Measurements from ENCODE around the gene RIPOR3. TPM values are rescaled to one million over a fixed set of nuclear protein-coding genes. Genes with fewer than 3 reads are reported as not detected.
"Not testable (repeated sequence)": the region's sequence is repeated elsewhere in the genome, so short reads cannot be mapped to it uniquely, and the experiment has no call there.

Gene RIPOR3
- total RNA-seq, 1 donor from 2014 or later: not detected

DNA sequence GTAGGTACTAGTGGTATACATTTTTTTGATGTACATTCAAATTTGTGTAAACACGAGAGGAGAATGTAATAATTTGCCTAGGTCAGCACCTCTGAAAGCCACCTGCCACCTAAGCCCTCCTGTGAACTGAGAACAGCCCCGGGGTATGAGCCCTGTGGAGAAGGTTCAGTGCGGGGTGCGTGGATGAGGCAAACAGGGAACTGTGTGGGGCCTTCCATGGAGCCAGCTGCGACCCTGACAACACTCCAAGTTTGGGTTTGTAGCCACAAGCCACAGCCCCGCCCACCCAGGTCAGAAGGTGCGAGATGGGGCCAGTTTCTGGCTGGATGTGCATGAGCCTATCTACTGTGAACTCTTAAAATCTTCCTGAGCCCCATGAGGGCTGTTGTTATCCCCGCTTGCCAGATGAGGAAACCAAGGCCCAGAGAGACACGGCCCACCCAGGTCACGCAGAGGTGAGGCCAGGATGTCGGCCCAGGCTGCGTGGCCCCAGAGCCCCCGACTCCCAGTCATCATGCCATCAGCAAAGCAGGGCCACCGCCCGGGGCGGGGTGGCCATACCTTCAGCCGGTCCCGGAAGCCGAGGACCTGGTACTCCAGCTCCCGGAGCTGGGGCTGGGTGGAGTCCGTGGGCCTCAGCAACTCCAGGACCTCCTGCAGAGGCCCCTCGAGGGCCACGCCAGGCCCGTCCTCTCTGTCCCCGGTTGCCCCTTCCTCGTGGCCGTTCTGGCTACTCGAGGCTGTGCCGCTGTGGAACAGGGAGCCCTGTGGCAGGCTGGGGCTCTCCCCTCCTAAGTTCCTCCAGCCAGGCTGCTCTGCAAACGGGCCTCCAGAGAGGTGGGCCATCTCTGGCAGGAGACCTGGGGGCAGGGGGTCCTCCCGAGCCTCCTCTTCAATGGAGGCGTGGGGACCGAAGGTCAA is 89.6 kb downstream of the RIPOR3 start:
- Mint-ChIP-seq H3K4me1 (ENCODE audit: low read depth) (no peaks in the 10 kb centered on the region), H3K9me3 (no peaks in the 10 kb centered on the region), H3K27ac (no peak overlapping the region), H3K4me3 (no peak overlapping the region), H3K27me3 (ENCODE audit: insufficient read depth) (peaks cover 3% of the 10 kb centered on the region), H3K36me3 (ENCODE audit: low read depth) (no peaks in the 10 kb centered on the region)
- intact Hi-C loops (cut with micrococcal nuclease): no loop called here
- DNase-seq (ENCODE audit: low spot score): no peak

DNA sequence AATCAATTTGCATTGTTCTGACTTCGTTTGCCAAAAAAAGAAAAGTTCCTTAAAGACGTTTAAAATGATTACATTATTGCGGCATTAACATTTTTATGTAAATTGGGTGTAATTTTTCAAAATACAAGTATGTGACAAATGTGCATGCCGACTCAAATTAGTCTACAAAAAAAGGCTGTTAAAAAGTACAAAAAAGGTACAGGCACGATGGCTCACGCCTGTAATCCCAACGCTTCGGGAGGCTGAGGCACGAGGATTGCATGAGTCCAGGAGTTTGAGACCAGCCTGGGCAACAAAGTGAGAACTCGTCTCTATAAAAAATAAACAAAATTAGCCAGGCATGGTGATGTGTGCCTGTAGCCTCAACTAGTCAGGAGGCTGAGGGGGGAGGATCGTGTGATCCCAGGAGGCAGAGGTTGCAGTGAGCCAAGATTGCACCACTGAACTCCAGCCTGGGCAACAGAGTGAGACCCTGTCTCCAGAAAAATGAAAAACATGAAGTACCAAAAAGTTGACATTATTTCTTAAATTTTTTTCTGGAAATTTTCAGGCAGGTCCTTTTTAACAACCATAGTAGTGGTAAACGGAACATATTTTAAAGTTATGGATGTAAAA is 91.0 kb downstream of the RIPOR3 start:
- Mint-ChIP-seq H3K4me3 (no peak overlapping the region), H3K9me3 (no peaks in the 10 kb centered on the region), H3K27me3 (ENCODE audit: insufficient read depth) (peaks cover 3% of the 10 kb centered on the region), H3K4me1 (ENCODE audit: low read depth) (no peaks in the 10 kb centered on the region), H3K27ac (no peak overlapping the region), H3K36me3 (ENCODE audit: low read depth) (no peaks in the 10 kb centered on the region)
- intact Hi-C loops (cut with micrococcal nuclease): no loop called here
- DNase-seq (ENCODE audit: low spot score): no peak

DNA sequence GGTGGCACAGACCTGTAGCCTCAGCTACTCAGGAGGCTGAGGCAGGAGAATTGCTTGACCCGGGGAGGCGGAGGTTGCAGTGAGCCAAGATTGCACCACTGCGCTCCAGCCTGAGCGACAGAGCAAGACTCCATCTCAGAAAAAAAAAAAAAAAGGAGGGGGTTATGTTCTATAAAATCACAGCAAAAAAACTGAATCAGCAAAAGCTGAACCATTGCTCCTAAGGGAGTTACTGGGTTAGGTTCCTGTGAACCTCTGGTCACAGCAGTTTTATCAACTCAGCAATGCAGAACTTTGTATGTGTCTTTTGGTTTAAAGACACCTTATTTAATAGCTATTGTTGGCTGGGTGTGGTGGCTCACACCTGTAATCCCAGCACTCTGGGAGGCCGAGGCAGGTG is 92.6 kb downstream of the RIPOR3 start:
- H3K9me3 Mint-ChIP-seq; H3K27ac Mint-ChIP-seq; intact Hi-C loops (cut with micrococcal nuclease); H3K36me3 Mint-ChIP-seq (ENCODE audit: low read depth); H3K4me3 Mint-ChIP-seq; H3K4me1 Mint-ChIP-seq (ENCODE audit: low read depth); DNase-seq (ENCODE audit: low spot score); H3K27me3 Mint-ChIP-seq (ENCODE audit: insufficient read depth): not testable (repeated sequence)

DNA sequence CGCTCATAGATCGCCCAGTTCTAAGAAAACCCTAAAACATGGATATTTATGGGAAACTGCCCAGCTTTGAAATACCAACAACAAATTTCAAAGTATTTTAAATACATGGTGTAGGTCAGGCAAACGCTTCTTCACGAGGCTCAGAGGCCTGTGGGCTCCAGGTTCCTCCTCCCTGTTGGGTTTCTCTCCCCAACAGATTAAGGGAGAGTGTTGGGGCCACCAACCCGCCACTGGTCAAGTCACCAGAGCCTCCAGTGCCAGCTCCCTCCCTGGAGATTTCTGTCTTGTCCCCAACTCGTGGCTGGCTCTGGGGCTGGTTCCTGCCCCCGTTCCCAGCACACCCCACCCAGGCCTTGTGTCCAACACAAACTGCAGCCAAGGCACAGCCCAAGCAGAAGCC is 93.3 kb downstream of the RIPOR3 start:
- intact Hi-C loops (cut with micrococcal nuclease): no loop called here
- no peak for DNase-seq (ENCODE audit: low spot score)
- Mint-ChIP-seq H3K36me3 (ENCODE audit: low read depth) (no peaks in the 10 kb centered on the region), H3K9me3 (no peaks in the 10 kb centered on the region), H3K27ac (no peak overlapping the region), H3K27me3 (ENCODE audit: insufficient read depth) (peaks cover 3% of the 10 kb centered on the region), H3K4me1 (ENCODE audit: low read depth) (no peaks in the 10 kb centered on the region), H3K4me3 (no peak overlapping the region)

DNA sequence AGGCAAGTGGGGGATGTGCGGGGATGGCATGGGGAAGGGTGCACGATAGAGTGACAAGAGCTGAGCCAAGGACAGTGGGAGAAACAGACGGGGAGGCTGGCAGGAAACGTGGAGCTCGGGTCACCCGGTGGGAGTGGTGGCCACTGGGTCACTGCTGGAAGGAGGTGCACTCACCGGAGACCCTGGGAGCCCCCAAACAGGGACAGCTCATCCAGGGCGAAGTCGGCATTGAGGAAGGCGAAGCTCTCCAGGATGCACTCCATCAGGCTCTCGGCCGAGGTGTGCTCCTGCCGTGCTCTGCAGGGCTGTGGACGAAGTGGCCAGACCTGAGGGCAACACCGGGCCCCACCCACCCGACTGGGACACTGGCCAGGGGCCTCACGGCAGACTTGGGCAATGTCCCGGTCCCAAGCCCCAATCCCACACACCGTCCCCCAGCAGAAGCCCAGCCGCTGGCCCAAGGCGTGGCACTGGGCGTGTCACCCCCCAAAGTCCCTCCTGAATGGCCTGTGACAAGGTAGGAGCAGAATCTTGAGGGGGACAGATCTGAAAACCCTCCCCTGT is 93.9 kb downstream of the RIPOR3 start:
- DNase-seq (ENCODE audit: low spot score): no peak
- Mint-ChIP-seq H3K27ac (no peak overlapping the region), H3K9me3 (no peaks in the 10 kb centered on the region)

DNA sequence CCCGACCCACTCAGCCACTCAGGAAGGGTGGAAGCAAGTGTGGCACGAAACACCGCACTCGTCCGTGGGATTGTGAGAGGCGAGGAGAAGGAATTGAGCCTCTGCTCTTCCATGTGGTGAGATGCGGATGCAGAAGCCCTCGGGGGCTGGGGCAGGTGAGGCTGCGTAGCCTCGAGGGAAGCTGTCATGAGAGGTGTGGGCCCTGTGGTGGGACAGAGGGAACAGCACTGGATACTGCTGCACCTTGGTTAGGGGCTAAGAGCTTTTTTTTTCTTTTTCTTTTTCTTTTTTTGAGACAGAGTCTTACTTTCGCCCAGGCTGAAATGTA is 94.7 kb downstream of the RIPOR3 start:
- Mint-ChIP-seq H3K27me3 (ENCODE audit: insufficient read depth) (peaks cover 3% of the 10 kb centered on the region), H3K4me1 (ENCODE audit: low read depth) (no peaks in the 10 kb centered on the region), H3K9me3 (no peaks in the 10 kb centered on the region), H3K4me3 (no peak overlapping the region), H3K36me3 (ENCODE audit: low read depth) (no peaks in the 10 kb centered on the region), H3K27ac (no peak overlapping the region)
- no peak for DNase-seq (ENCODE audit: low spot score)
- intact Hi-C loops (cut with micrococcal nuclease): no loop called here

More for the DNA sequence above, 93.9 kb downstream of the RIPOR3 start:
- Mint-ChIP-seq H3K36me3 (ENCODE audit: low read depth) (no peaks in the 10 kb centered on the region), H3K27me3 (ENCODE audit: insufficient read depth) (peaks cover 3% of the 10 kb centered on the region), H3K4me3 (no peak overlapping the region), H3K4me1 (ENCODE audit: low read depth) (no peaks in the 10 kb centered on the region)
- intact Hi-C loops (cut with micrococcal nuclease): no loop called here

DNA sequence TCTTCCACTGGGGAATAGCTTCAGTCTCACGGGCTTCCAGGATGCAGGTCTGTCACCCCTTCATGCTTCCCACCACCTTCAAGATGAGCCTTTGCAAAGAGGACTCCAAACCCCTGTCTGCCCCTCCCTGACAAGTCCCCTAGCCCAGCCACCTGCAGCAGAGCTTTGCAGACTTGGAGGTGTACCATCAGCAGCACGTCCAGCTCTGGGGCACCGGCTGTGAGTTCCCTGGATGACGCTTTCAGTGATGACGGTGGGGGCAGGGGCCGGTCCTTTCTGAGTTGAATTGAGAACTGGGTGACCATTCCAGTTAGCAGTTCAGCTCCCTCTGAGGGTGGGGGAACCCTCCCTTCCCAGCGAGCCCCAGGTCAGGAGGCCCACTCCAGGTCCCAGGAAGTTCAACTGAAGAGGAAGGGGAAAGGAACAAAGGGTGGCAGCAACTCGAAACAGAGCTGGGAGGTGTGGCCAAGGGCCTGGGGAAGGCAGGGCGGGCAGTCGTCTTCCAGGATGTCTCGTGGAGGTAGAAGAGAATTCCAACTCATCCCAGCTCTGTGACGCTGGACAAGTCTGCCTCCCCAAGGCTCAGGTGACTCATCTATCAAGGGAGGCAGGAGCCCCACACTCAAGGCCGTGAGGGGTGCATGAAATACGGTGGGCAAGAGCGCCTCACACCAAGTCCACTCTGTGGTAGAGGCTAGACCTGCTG is 95.2 kb downstream of the RIPOR3 start:
- H3K36me3 Mint-ChIP-seq (ENCODE audit: low read depth): no peaks in the 10 kb centered on the region
- no peaks in the 10 kb centered on the region for H3K9me3 Mint-ChIP-seq
- H3K4me1 Mint-ChIP-seq (ENCODE audit: low read depth): no peaks in the 10 kb centered on the region
- no peak overlapping the region for H3K27ac Mint-ChIP-seq
- H3K27me3 Mint-ChIP-seq (ENCODE audit: insufficient read depth): peaks cover 3% of the 10 kb centered on the region
- no peak overlapping the region for H3K4me3 Mint-ChIP-seq
- intact Hi-C loops (cut with micrococcal nuclease): no loop called here
- no peak for DNase-seq (ENCODE audit: low spot score)

DNA sequence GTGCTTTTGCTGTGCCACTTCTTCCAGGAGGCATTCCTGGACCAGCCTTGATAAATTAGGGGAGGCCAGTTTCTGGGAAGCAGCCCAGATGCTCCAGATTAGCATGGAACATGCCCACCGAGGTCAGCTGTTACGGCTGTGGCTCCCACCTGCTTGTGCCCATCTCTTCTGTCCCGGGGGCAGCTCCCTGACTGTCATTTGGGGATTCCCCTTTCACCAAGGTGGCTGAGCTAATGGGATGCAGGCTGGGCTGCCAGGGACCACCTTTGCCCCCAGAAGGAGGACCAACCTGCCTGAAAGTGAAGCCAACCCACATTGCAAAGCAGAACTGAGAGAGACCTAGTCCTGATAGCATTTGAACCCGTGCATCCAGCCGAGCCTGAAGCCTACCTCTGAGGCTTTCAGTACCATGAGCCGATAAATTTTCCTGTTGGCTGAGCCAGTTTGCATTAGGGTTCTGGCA is 95.9 kb downstream of the RIPOR3 start:
- Mint-ChIP-seq H3K9me3 (no peaks in the 10 kb centered on the region), H3K4me1 (ENCODE audit: low read depth) (no peaks in the 10 kb centered on the region), H3K27me3 (ENCODE audit: insufficient read depth) (peaks cover 3% of the 10 kb centered on the region), H3K36me3 (ENCODE audit: low read depth) (peaks cover 1% of the 10 kb centered on the region), H3K27ac (no peak overlapping the region), H3K4me3 (no peak overlapping the region)
- DNase-seq (ENCODE audit: low spot score): no peak
- intact Hi-C loops (cut with micrococcal nuclease): no loop called here

DNA sequence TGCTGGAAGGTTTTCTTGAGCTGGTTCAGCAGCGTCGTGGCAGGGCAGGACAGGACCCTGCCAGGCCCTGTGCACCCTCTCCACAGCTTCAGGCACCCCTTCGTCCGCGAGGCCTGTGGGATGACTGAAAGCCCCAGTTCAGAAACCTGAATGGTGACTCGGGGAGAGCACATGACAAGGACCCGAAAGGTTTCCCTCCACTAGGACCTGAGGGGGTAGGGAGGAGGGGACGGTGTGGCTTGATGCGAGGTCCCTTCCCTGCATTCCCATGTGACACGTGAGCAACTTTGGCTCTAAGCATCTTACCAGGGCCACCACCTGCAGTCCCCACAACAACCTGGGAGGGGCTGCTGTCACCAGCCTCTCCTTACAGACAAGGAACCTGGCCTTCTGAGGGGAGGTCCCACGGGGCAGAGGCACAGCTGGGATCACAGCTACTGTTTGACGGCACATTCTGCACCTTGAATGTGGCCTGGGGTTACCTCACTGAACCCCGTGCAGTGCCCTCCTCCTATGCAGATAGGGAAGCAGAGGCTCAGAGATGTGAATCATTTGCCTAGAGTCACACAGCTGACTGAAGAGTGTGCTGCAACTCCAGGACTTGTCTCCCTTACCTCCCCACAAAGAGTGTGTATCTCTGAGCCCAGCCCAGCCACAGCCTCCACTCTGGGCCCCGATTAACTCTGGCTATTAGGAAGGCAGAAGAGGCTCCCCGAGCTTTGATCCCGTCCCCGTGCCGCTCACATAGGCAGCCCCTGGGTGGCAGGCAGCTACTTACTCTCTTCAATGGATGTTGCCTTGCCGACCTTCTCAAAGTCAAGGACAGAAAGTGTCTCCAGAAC is 96.5 kb downstream of the RIPOR3 start:
- DNase-seq (ENCODE audit: low spot score): no peak
- intact Hi-C loops (cut with micrococcal nuclease): no loop called here
- H3K4me1 Mint-ChIP-seq (ENCODE audit: low read depth): no peaks in the 10 kb centered on the region
- peaks cover 3% of the 10 kb centered on the region for H3K27me3 Mint-ChIP-seq (ENCODE audit: insufficient read depth)
- H3K36me3 Mint-ChIP-seq (ENCODE audit: low read depth): peaks cover 2% of the 10 kb centered on the region
- no peak overlapping the region for H3K4me3 Mint-ChIP-seq
- no peaks in the 10 kb centered on the region for H3K9me3 Mint-ChIP-seq
- no peak overlapping the region for H3K27ac Mint-ChIP-seq

DNA sequence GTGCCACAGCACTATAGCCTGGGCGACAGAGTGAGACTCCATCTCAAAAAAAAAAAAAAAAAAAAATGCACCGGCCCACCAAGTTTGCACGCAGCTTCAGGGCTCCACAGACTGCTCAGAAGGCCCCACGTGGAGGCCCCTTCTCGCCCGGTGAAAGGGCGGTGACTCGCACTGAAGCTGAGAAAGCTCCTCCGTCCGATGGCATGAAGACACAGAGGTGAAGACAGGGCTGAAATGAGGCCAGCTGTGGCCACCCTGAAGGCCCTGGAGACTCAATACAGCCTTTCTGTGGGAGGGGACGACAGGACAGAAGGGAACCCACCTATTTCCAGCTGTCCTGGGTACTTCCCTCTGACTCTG is 97.1 kb downstream of the RIPOR3 start:
- Mint-ChIP-seq H3K9me3 (no peaks in the 10 kb centered on the region), H3K36me3 (ENCODE audit: low read depth) (peaks cover 2% of the 10 kb centered on the region), H3K4me1 (ENCODE audit: low read depth) (no peaks in the 10 kb centered on the region), H3K4me3 (no peak overlapping the region), H3K27me3 (ENCODE audit: insufficient read depth) (peaks cover 3% of the 10 kb centered on the region), H3K27ac (no peak overlapping the region)
- DNase-seq (ENCODE audit: low spot score): no peak
- intact Hi-C loops (cut with micrococcal nuclease): no loop called here

DNA sequence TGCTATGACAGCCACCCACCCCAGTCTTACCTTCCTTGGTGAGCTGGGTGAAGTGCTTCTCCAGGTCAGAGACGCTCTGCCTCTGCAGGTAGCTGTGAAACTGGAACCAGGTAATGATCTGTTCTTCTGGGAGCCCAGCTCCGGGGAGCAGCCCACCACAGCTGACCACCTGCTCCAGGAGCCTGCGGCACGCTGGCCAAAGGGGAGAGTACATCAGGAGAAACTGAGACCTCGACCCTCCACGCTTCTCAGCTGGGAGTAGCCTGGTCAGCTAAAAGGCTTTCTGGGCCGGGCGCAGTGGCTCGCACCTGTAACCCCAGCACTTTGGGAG is 98.4 kb downstream of the RIPOR3 start:
- intact Hi-C loops (cut with micrococcal nuclease): no loop called here
- Mint-ChIP-seq H3K27me3 (ENCODE audit: insufficient read depth) (no peaks in the 10 kb centered on the region), H3K36me3 (ENCODE audit: low read depth) (peaks cover 7% of the 10 kb centered on the region), H3K27ac (no peak overlapping the region), H3K4me3 (no peak overlapping the region), H3K9me3 (no peaks in the 10 kb centered on the region), H3K4me1 (ENCODE audit: low read depth) (no peaks in the 10 kb centered on the region)
- DNase-seq (ENCODE audit: low spot score): no peak

DNA sequence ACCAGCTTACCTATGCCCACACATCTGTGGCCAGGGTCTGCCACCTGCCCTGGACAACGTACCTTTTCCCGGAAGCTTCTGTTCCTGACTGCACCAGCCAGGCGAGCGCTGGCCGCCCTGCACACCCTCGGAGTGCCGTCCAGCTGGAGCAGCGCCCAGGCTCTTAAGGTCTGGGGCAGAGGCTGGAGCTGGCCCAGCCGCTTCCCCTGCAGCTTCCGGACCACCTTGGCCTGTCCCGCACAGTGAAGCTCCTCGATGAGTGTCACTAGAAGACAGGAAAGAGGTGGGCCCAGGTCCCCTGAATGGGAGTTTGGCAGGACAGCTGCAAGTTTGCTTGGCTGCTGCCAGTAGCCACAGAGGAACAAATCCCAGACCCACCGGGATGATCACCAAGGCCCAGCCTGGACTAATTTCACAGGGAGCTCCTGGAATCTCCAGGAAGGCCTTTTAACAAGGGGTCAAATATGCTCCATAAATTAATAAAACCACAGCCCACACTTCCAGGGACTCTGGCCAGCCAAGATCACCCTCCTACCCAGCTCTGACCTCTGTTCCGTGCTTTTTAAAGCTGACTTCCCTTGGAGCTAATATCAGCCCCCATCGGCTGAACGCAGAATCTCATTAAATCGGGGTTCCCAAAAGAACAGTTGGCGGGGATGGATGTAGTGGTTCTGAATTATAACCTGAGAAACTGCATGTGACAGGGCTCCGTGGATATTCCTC is 98.9 kb downstream of the RIPOR3 start:
- no peak overlapping the region for H3K27ac Mint-ChIP-seq
- H3K4me3 Mint-ChIP-seq: no peak overlapping the region
- intact Hi-C loops (cut with micrococcal nuclease): no loop called here
- no peak for DNase-seq (ENCODE audit: low spot score)
- no peaks in the 10 kb centered on the region for H3K9me3 Mint-ChIP-seq
- peaks cover 7% of the 10 kb centered on the region for H3K36me3 Mint-ChIP-seq (ENCODE audit: low read depth)
- no peaks in the 10 kb centered on the region for H3K4me1 Mint-ChIP-seq (ENCODE audit: low read depth)
- no peaks in the 10 kb centered on the region for H3K27me3 Mint-ChIP-seq (ENCODE audit: insufficient read depth)

Data from activated T-helper 1 cell treated with anti-CD3 and anti-CD28 coated beads, Interleukin-12 subunit alpha, Interleukin-12 subunit beta, Interleukin-2, Interleukin-4 antibody, amounts not matched to agents 30 ng/mL and 10 ng/mL and 1 ng/mL, durations not matched to agents 14 hours and 24 hours and 36 hours (primary cell).